HepG2 (cell line): Measurements from ENCODE around the gene MAPKAPK3. TPM values are rescaled to one million over a fixed set of nuclear protein-coding genes. Genes with fewer than 3 reads are reported as not detected.

Source experiments
- CENPBD1 ChIP-seq: sonication (generic); formaldehyde crosslinking; IDR thresholded peaks from 2 replicates; pipeline ENCODE4 v1.8.0; 2022; ENCODE audit warnings: missing genetic modification reagents, low read depth, mild to moderate bottlenecking, borderline replicate concordance
- E2F5 ChIP-seq: sonication (generic); formaldehyde crosslinking; conservative IDR thresholded peaks from 2 replicates; pipeline ENCODE4 v1.4.0; 2020; ENCODE audit warnings: missing genetic modification reagents
- NFIC ChIP-seq: IDR thresholded peaks from 2 replicates; pipeline ENCODE4 v1.6.1; 2012; ENCODE audit warnings: mild to moderate bottlenecking, low read length, inconsistent platforms
- NR0B2 ChIP-seq: sonication (generic); formaldehyde crosslinking; IDR thresholded peaks from 2 replicates; pipeline ENCODE4 v1.4.0; 2020; ENCODE audit warnings: mild to moderate bottlenecking, missing genetic modification reagents
- PHF21A ChIP-seq: sonication (generic); formaldehyde crosslinking; IDR thresholded peaks from 2 replicates; pipeline ENCODE4 v1.5.0; 2020; ENCODE audit warnings: mild to moderate bottlenecking, missing genetic modification reagents
- PPARG ChIP-seq: conservative IDR thresholded peaks from 2 replicates; pipeline ENCODE4 v1.6.1; 2016; ENCODE audit warnings: missing biosample characterization, missing genetic modification reagents
- SAP130 ChIP-seq: IDR thresholded peaks from 2 replicates; pipeline ENCODE4 v1.6.1; 2016; ENCODE audit warnings: low read depth
- SMARCC2 ChIP-seq: fragments of 450-650 bp; IDR thresholded peaks from 2 replicates; pipeline ENCODE4 v1.6.1; 2017; ENCODE audit warnings: antibody characterized with exemption, mild to moderate bottlenecking
- SP4 ChIP-seq: sonication (generic); formaldehyde crosslinking; IDR thresholded peaks from 2 replicates; pipeline ENCODE4 v1.8.1; 2023; ENCODE audit warnings: mild to moderate bottlenecking, missing genetic modification reagents
- TRIM24 ChIP-seq: sonication (generic); formaldehyde crosslinking; IDR thresholded peaks from 2 replicates; pipeline ENCODE4 v1.8.0; 2022; ENCODE audit warnings: mild to moderate bottlenecking, missing genetic modification reagents
- YY1 ChIP-seq: IDR thresholded peaks from 2 replicates; pipeline ENCODE4 v1.6.1; 2011; ENCODE audit warnings: low read length, low read depth, moderate library complexity, mild to moderate bottlenecking; ENCODE audit not compliant: insufficient read depth, insufficient replicate concordance
- ZBTB38 ChIP-seq: sonication (generic); formaldehyde crosslinking; IDR thresholded peaks from 2 replicates; pipeline ENCODE4 v1.5.1; 2020; ENCODE audit warnings: mild to moderate bottlenecking, missing genetic modification reagents
- ZKSCAN5 ChIP-seq: sonication (generic); formaldehyde crosslinking; IDR thresholded peaks from 2 replicates; pipeline ENCODE4 v1.5.1; 2020; ENCODE audit warnings: mild to moderate bottlenecking, missing genetic modification reagents
- ZNF101 ChIP-seq: sonication (generic); formaldehyde crosslinking; IDR thresholded peaks from 2 replicates; pipeline ENCODE4 v1.4.0; 2020; ENCODE audit warnings: mild to moderate bottlenecking, low read depth, missing genetic modification reagents, borderline replicate concordance
- ZNF407 ChIP-seq: sonication (generic); formaldehyde crosslinking; IDR thresholded peaks from one replicate; pipeline ENCODE4 v1.5.1; 2020; ENCODE audit warnings: mild to moderate bottlenecking, missing genetic modification reagents; ENCODE audit errors: not compliant biosample characterization
- ZNF460 ChIP-seq: sonication (generic); formaldehyde crosslinking; IDR thresholded peaks from 2 replicates; pipeline ENCODE4 v1.5.1; 2020; ENCODE audit warnings: missing genetic modification reagents, mild to moderate bottlenecking, borderline replicate concordance
- ZNF776 ChIP-seq: sonication (generic); formaldehyde crosslinking; IDR thresholded peaks from 2 replicates; pipeline ENCODE4 v1.4.0; 2020; ENCODE audit warnings: mild to moderate bottlenecking, missing genetic modification reagents
- ZSCAN22 ChIP-seq: sonication (generic); formaldehyde crosslinking; IDR thresholded peaks from 2 replicates; pipeline ENCODE4 v1.4.0; 2020; ENCODE audit warnings: mild to moderate bottlenecking, missing genetic modification reagents
- polyA plus RNA-seq, 8 experiments: library from polyadenylated mRNA; depleted of rRNA in 3 of 8; stranded (reverse) in 7 of 8; unstranded in 1 of 8; fragments of >200 nt; fragmentation: Illumina TruSeq in 4 of 8; extraction: Trizol in 4 of 8; gene quantifications; 2 replicates each; pipeline versions ENCODE4 v1.2.1 to v1.2.3, GENCODE V29; 2011 to 2016; ENCODE audit warnings: low read depth in 4 of 8, missing spikeins in 1 of 8, mixed read lengths in 1 of 8; ENCODE audit not compliant: insufficient read depth in 1 of 8
- total RNA-seq, 5 experiments: library from RNA; depleted of rRNA; stranded (reverse); fragments of >200 nt; fragmentation: Illumina TruSeq; extraction: Trizol; gene quantifications; 2 replicates each; pipeline ENCODE4 v1.2.3, GENCODE V29; 2016; ENCODE audit warnings: low read depth in 1 of 5
- TF ChIP-seq, protein P1 (sequence below): sonication (generic); formaldehyde crosslinking; IDR thresholded peaks from 2 replicates; pipeline ENCODE4 v1.4.0; 2020; ENCODE audit warnings: missing genetic modification reagents

MAPKAPK3 gene
- total and polyA plus RNA-seq, 2 of the 13 experiments (the other 11 are each of a cell fraction or from before 2014, with no cell fraction given), result 39.9 to 41.2 TPM

- TF ChIP-seq ZNF407 (CRISPR knock-in tag) (peak; percentile 67), SP4 (CRISPR knock-in tag) (no peak; the same call in none of the 2 replicates), YY1 (no peak), E2F5 (no peak), TRIM24 (CRISPR knock-in tag) (no peak), NFIC (no peak), ZNF101 (0 out of 2 replicates have a peak, but pooled peaks have one; percentile 57), ZKSCAN5 (no peak), SMARCC2 (no peak), PHF21A (CRISPR knock-in tag) (peak; percentile 98), ZBTB38 (CRISPR knock-in tag) (peak; percentile 84), NR0B2 (CRISPR knock-in tag) (peak; percentile 69; the same call in 1 of the 2 replicates), PPARG (CRISPR knock-in tag) (peak; percentile 34; the same call in 1 of the 2 replicates), ZNF776 (CRISPR knock-in tag) (no peak; the same call in 1 of the 2 replicates), ZSCAN22 (CRISPR knock-in tag) (no peak; the same call in 1 of the 2 replicates), SAP130 (CRISPR knock-in tag) (peak; percentile 84), CENPBD1 (CRISPR knock-in tag) (no peak), ZNF460 (CRISPR knock-in tag) (no peak; the same call in 1 of the 2 replicates)
- TF ChIP-seq, protein P1, sequence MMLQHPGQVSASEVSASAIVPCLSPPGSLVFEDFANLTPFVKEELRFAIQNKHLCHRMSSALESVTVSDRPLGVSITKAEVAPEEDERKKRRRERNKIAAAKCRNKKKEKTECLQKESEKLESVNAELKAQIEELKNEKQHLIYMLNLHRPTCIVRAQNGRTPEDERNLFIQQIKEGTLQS (CRISPR knock-in tag), result no peak; the same call in 1 of the 2 replicates
Measured at GRCh38 chr3:50611464-50612233, 5.3 kb upstream of the MAPKAPK3 start, which contains the start of gene CISH (continued).
